Left hindlimb (tissue), 1 donor: ENCODE results near the gene NUP35.

Source experiments
- DNase-seq: peaks from one replicate; pipeline ENCODE4 v3.0.0-alpha.2; 2018

The NUP35 gene

GRCh38 chr2:183124222-183124956 is at the start of gene NUP35:
TSS of gene NUP35 (plus strand) at chr2:183124443. CDS start at chr2:183124458, 15 bp downstream.
- DNase-seq, result peak; percentile 92

GRCh38 chr2:183078163-183078463 is 46.1 kb upstream of the NUP35 start:
- DNase-seq, result no peak

GRCh38 chr2:183078464-183079138 is 45.6 kb upstream of the NUP35 start, which contains the start of gene DUSP19:
TSS of gene DUSP19 (plus strand) at chr2:183078747. CDS start at chr2:183078934, 187 bp downstream.
- peak; percentile 92 for DNase-seq

DNA sequence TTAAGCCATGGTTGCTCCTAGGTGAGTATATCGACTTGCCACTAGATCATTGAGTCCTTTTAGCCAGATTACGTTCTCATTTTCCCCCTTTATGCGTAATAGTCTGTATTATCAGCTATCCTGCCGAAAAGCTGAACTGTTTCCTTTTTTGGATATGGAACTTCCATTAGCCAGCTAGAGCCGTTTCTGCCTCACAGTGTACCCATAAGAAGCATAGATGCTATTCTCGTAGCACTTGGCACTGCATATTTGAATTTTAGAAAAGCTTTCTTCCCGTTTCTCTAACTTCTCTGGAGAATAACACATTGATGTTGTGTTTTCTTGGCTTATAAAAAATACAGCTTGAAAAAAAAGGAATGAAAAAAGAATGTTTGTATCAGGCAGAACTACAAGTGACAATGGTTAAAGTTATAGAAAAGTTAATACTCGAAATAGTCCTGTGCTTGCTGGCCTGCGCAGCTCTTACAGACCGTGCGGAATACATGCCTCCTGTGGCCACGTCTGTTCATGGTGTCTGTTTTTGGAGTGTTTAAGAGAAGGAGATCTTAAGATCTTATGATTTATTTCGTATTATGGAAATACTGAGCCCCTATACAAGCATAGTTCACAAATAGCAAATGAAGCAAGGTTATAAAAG is 45.0 kb upstream of the NUP35 start:
- no peak for DNase-seq

GRCh38 chr2:183081911-183082310 is 42.3 kb upstream of the NUP35 start:
- no peak for DNase-seq

DNA sequence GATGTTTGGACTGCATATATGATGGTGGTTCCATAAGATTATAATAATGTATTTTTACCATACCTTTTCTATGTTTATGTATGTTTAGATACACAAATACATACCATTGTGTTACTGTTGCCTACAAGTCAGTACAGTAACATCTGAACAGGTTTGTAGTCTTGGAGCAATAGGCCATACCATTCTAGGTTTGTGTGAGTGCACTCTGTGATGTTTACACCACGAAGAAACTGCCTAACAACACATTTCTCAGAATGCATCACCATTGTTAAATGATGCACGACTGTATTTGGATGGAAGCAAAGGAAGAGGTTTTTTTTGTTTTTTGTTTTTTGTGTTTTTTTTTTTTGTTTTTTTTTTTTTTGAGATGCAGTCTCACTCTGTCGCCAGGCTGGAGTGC is 36.2 kb upstream of the NUP35 start:
- no peak for DNase-seq

DNA sequence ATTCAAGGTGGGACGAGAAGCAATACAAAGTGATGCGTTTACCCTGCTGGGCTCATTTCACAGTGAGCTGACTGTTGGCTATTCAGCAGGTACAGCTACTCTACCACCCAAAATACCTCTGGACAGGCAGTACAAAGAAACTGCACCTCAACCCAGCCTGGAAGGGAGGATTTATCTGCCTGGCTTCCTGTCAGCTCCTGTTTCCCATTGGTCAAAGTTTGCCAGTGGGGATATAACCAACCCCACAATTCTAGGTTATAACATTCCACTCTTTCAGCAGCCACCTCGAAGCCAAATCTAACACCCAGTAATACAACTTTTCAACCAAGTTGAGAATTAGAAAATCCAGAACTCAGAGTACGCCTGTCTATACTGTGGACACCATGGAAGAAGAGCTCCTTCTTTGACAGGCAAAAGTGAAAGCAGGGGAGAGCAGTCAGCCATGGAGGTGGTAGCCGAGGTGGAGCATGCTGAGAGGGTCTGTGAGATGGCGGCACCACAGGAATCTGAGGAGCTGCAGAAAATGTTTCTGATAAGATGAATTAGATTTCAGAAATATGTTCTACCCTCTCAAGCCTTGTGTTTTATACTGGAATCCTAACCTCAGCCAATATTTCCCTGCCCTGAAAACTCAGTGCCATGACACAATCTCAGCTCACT is 34.9 kb upstream of the NUP35 start:
- DNase-seq, result no peak

- no peak for DNase-seq
Measured at GRCh38 chr2:183091318-183091953, 32.8 kb upstream of the NUP35 start.

DNA sequence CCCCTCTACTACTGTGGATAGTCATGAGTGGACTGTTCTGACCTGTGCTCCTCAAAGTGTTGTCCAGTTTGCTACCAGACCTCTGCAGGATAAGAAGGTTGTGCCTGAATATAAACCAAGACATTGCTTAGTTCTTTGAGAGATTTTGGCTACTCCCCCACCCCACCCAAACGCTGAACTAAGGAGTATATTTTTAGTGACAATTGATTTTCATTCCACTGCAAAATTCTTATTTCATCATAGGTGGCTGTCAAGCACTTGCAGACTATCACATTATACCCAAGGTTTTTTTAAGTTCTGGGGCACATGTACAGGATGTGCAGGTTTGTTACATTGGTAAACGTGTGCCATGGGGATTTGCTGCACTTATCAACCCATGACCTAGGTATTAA is 32.3 kb upstream of the NUP35 start:
- DNase-seq, result no peak

GRCh38 chr2:183093857-183094657 is 30.2 kb upstream of the NUP35 start:
- DNase-seq, result no peak

- DNase-seq, result no peak
Measured at GRCh38 chr2:183105402-183106134, 18.7 kb upstream of the NUP35 start.

DNA sequence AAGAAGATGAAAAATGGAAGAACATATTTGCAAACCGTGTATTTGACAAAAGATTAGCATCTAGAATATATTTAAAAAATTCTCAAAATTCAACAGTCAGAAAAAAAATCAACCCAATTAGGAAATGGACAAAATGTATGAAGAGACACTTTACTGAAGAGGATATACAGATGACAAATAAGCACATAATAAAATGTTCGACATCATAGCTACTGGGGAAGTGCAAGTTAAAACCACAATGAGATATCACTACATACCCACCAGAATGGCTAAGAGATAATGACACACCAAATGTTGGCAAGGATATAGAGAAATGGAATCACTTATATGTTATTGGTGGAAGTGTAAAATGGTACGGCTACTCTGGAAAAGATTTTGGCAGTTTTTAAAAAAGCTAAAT is 11.7 kb upstream of the NUP35 start:
- DNase-seq, result no peak

DNA sequence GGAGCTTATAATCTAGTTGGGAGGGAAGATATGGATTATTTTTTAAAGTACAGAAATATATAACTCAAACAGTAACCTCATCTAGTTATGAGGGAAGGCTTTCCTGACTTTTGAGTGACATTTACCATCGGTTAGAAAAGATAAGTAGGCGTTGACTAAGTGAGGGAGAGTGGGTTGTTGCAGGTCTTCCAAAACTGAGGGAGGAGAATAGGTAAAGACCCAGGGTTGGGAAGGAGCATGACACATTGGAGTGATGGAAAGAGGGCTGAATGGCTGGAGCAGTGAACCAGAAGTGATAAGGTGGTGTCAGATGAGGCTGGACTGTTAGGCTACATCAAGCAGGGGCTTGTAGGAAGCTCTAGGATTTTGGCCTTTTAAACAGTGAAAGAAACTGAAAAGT is 10.6 kb upstream of the NUP35 start:
- DNase-seq, result no peak

- no peak for DNase-seq
Measured at GRCh38 chr2:183117226-183117625, 7.0 kb upstream of the NUP35 start.

DNA sequence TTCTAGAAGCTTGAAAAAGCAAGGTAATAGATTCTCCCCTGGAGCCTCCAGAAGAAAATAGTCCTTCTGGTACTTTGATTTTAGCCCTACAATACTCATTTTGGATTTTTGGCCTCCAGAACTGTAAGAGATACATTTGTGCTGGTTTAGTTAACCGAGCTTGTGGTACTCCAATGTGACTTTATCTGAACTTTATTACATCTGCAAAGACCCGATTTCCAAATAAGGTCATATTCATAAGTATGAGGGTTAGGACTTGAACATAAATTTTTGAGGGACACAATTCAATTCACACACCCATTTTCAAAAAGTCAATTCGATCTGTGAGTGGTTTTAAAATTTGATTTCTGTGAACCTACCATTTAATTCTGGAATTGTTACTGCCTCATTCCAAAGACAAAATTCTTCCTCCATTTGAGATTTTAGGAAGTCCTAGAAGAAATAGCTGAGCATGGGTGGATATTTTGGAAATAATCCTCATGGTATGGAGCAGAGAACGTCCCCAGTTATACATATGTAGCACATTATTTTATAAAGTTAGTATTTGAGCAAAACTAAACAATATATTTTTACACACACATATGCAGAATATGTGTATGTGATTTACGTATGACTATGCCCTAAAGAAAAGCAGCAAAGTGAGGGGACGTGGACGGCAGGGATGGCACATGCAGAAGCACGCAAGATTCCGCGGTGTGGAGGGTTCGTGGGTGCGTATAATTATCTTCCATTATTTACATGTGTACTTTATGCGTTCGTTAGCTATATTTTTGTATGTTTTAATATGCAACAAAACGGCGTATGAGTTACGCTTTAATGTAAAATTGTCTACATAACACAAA is 905 bp upstream of the NUP35 start:
- no peak for DNase-seq

GRCh38 chr2:183123959-183124221 is 353 bp upstream of the NUP35 start:
- no peak for DNase-seq

- no peak for DNase-seq
Measured at GRCh38 chr2:183124957-183125255, 663 bp downstream of the NUP35 start.

GRCh38 chr2:183125659-183126341 is 1.6 kb downstream of the NUP35 start:
- no peak for DNase-seq

DNA sequence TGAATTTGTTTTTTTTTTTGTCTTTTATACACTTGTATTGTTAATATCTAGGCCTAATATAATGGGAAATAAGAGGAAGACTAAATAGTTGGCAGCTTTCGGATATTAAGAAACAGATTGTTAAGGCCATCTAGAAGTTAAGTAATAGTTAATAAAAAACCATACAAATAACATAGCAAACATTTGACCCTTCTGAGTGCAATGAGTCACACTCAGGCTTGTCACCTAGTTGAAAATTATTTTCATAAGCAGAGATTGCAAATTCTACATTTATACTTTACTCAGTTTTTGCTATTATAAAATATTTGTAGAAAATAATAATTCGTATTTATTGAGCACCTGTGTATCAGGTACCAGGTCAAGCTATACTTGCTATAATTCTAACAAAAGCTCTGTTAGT is 2.4 kb downstream of the NUP35 start:
- no peak for DNase-seq

GRCh38 chr2:183134016-183134415 is 9.8 kb downstream of the NUP35 start:
- no peak for DNase-seq

- no peak for DNase-seq
Measured at GRCh38 chr2:183148955-183149354, 24.7 kb downstream of the NUP35 start.
